Right lobe of liver (tissue), 6 donors: ENCODE measurements around the gene FASTKD3. TPM values are rescaled to one million over a fixed set of nuclear protein-coding genes. Genes with fewer than 3 reads are reported as not detected.

Source experiments
- ATAC-seq, 4 donors: fragments of 200-7000 bp; cut with Tn5 transposase; one replicate each; pipeline ENCODE4 v1.9.1; 2020; ENCODE audit warnings: mild to moderate bottlenecking in 4 of 4, moderate library complexity in 4 of 4
- DNase-seq, 3 donors: peaks; one replicate each; pipeline ENCODE4 v3.0.0-alpha.2; 2020
- H3K27ac ChIP-seq, 3 donors: fragments of 200-600 bp; one replicate each; pipeline ENCODE4 v1.8.0; 2022
- H3K27me3 ChIP-seq, 2 donors: fragments of 200-600 bp; one replicate each; pipeline ENCODE4 v1.8.0; 2022
- H3K36me3 ChIP-seq, 4 donors: fragments of 200-600 bp; sonication (generic) in 1 of 4; one replicate each; pipeline versions ENCODE4 v1.5.1 to v1.8.0; 2017 to 2022; ENCODE audit warnings: control low read depth in 1 of 4
- H3K4me1 ChIP-seq, 4 donors: fragments of 200-600 bp; sonication (generic) in 1 of 4; one replicate each; pipeline versions ENCODE4 v1.5.1 to v1.8.0; 2017 to 2022; ENCODE audit warnings: control low read depth in 1 of 4
- H3K4me3 ChIP-seq, 3 donors: fragments of 200-600 bp; one replicate each; pipeline ENCODE4 v1.8.0; 2022
- H3K9me3 ChIP-seq, 4 donors: fragments of 200-600 bp; sonication (generic) in 1 of 4; one replicate each; pipeline versions ENCODE4 v1.5.1 to v1.8.0; 2017 to 2022; ENCODE audit warnings: control low read depth in 1 of 4
- CTCF ChIP-seq, 4 donors: fragments of 200-600 bp in 3 of 4; fragments of 450-650 bp in 1 of 4; IDR thresholded peaks; one replicate each; pipeline versions ENCODE4 v1.5.1 to v1.8.0; 2016 to 2022; ENCODE audit warnings: antibody characterized with exemption in 4 of 4, mild to moderate bottlenecking in 2 of 4
- POLR2A ChIP-seq: fragments of 450-650 bp; IDR thresholded peaks from one replicate; pipeline ENCODE4 v1.6.1; 2017; ENCODE audit warnings: antibody characterized with exemption, mild to moderate bottlenecking
- WGBS: methylation state at CpG from one replicate; pipeline ENCODE4 v1.1.6; 2018; ENCODE audit warnings: low coverage, low lambda C conversion rate; ENCODE audit not compliant: insufficient coverage; ENCODE audit errors: missing lambda C conversion rate; 5-methylcytosine and 5-hydroxymethylcytosine counted together
- intact Hi-C, 2 donors: fragments of 100-400 bp; cut with DNase I; formaldehyde crosslinking; loops; one replicate each; pipeline versions ENCODE4 v1.11.2 to v1.14.1; 2022
- total RNA-seq, 6 experiments: library from RNA; depleted of rRNA in 2 of 6; stranded (reverse); fragments of >200 nt in 2 of 6; fragmentation: NEBNext Ultra II Directional in 3 of 6; extraction: Animal tissue kit (Norgen Biotek cat#: 25700) in 3 of 6; gene quantifications; one replicate each; pipeline versions ENCODE4 v1.1.0 to v1.2.4, GENCODE V29; 2016 to 2023
- donor health status: DM: no; HTN: yes; CAD: no.
- donor health status: DM: no; HTN: no; CAD: no.
- donor health status: DM: no; HTN: no; CAD: no.
- donor health status: DM: no; HTN: yes; CAD: no.
- donor health status: DM: no; HTN: yes; CAD: no.

FASTKD3 gene
- total RNA-seq, 6 experiments from 2014 or later: 3.8 to 9.6 (median 6.1) TPM

GRCh38 chr5:7910738-7911428 is 42.1 kb upstream of the FASTKD3 start:
- Histone ChIP-seq H3K9me3 (peaks cover 0 to 10% (median 0%) of the 10 kb centered on the region in 4 donors), H3K36me3 (no peaks in the 10 kb centered on the region), H3K27me3 (no peaks in the 10 kb centered on the region), H3K4me1 (peaks cover 0 to 5% (median 0%) of the 10 kb centered on the region in 4 donors), H3K4me3 (no peak overlapping the region), H3K27ac (no peak overlapping the region)
- no peak for TF ChIP-seq CTCF (IDR thresholded peaks at IDR 0.05)
- TF ChIP-seq POLR2A: no peak
- 100% methylated on average over 2 of the region's 2 CpGs for WGBS
- ATAC-seq: no peak
- intact Hi-C loops: no loop called here
- DNase-seq: no peak

GRCh38 chr5:7908317-7908716 is 39.5 kb upstream of the FASTKD3 start:
- Histone ChIP-seq H3K4me1 (peaks cover 0 to 12% (median 0%) of the 10 kb centered on the region in 4 donors), H3K27ac (no peak overlapping the region)

GRCh38 chr5:7907612-7908011 is 38.8 kb upstream of the FASTKD3 start:
- ATAC-seq (no peak), DNase-seq (no peak)
- Histone ChIP-seq H3K27ac (no peak overlapping the region), H3K27me3 (no peaks in the 10 kb centered on the region), H3K36me3 (no peaks in the 10 kb centered on the region), H3K9me3 (peaks cover 0 to 10% (median 0%) of the 10 kb centered on the region in 4 donors), H3K4me1 (peaks cover 0 to 12% (median 0%) of the 10 kb centered on the region in 4 donors), H3K4me3 (no peak overlapping the region)
- intact Hi-C loops: no loop called here
- TF ChIP-seq CTCF (IDR thresholded peaks at IDR 0.05): no peak
- TF ChIP-seq POLR2A: no peak
- WGBS: 100% methylated on average over 1 of the region's 1 CpG

More at GRCh38 chr5:7908317-7908716, 39.5 kb upstream of the FASTKD3 start:
- no peaks in the 10 kb centered on the region for H3K36me3 ChIP-seq
- no peak for TF ChIP-seq CTCF (IDR thresholded peaks at IDR 0.05)
- TF ChIP-seq POLR2A: no peak
- H3K4me3 ChIP-seq: no peak overlapping the region
- intact Hi-C loops: no loop called here
- H3K27me3 ChIP-seq: no peaks in the 10 kb centered on the region
- peaks cover 0 to 10% (median 0%) of the 10 kb centered on the region in 4 donors for H3K9me3 ChIP-seq
- ATAC-seq (no peak), DNase-seq (no peak)
- 100% methylated on average over 1 of the region's 1 CpG for WGBS

- Histone ChIP-seq H3K27ac (no peak overlapping the region), H3K36me3 (peaks cover 0 to 32% (median 16%) of the 10 kb centered on the region in 4 donors), H3K27me3 (no peaks in the 10 kb centered on the region), H3K4me1 (peaks cover 0 to 12% (median 0%) of the 10 kb centered on the region in 4 donors), H3K4me3 (no peak overlapping the region), H3K9me3 (peaks cover 0 to 10% (median 0%) of the 10 kb centered on the region in 4 donors)
- ATAC-seq (peak in 1 of 4 donors; percentile 55), DNase-seq (no peak)
- no peak for TF ChIP-seq CTCF (IDR thresholded peaks at IDR 0.05)
- WGBS: 86% methylated on average over 2 of the region's 2 CpGs
- intact Hi-C loops: no loop called here
These were observed 35.3 kb upstream of the FASTKD3 start for GRCh38 chr5:7904170-7904569.
